RKO (cell line): ENCODE measurements around the gene RAB10.
"Not testable (repeated sequence)": the region's sequence is repeated elsewhere in the genome, so short reads cannot be mapped to it uniquely, and the experiment has no call there.

Source experiments
- DNase-seq: peaks from one replicate; pipeline ENCODE4 v3.0.0-alpha.2; 2016; ENCODE audit warnings: low spot score

Gene RAB10

GRCh38 chr2:26161926-26162325 lies 128.0 kb downstream of the RAB10 start:
- no peak for DNase-seq

- no peak for DNase-seq
Measured at GRCh38 chr2:26162963-26163362, 129.1 kb downstream of the RAB10 start.

GRCh38 chr2:26164231-26164630 lies 130.3 kb downstream of the RAB10 start:
- DNase-seq, result no peak

DNA sequence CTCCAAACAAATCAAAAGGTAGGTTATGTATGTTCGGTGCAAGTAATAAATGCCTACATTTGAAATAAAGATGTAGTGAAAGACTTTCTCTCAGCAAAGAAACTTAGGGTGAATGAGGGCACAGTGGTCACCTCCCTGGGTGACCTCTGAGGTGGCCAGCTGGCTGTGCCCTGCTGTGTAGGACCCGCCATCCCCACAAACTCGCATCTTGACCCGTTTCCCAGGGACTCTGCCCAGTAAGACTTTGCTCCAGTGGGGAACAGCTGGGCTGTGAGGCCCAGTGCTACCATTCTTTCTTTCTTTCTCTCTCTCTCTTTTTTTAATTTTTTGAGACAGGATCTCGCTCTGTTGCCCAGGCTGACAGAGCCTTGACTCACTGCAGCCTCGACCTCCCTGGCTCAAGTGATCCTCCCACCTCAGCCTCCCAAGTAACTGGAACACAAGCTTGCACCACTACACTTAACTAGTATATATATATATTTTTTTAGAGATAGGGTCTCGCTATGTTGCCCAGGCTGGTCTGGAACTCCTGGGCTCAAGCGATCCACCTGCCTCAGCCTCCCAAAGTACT lies 130.8 kb downstream of the RAB10 start:
- no peak for DNase-seq

- DNase-seq, result no peak
Measured at GRCh38 chr2:26165403-26165802, 131.5 kb downstream of the RAB10 start.

- DNase-seq, result not testable (repeated sequence)
Measured at GRCh38 chr2:26166541-26166940, 132.7 kb downstream of the RAB10 start.

GRCh38 chr2:26168785-26169184 lies 134.9 kb downstream of the RAB10 start:
- no peak for DNase-seq

GRCh38 chr2:26169226-26169625 lies 135.3 kb downstream of the RAB10 start:
- DNase-seq, result no peak

DNA sequence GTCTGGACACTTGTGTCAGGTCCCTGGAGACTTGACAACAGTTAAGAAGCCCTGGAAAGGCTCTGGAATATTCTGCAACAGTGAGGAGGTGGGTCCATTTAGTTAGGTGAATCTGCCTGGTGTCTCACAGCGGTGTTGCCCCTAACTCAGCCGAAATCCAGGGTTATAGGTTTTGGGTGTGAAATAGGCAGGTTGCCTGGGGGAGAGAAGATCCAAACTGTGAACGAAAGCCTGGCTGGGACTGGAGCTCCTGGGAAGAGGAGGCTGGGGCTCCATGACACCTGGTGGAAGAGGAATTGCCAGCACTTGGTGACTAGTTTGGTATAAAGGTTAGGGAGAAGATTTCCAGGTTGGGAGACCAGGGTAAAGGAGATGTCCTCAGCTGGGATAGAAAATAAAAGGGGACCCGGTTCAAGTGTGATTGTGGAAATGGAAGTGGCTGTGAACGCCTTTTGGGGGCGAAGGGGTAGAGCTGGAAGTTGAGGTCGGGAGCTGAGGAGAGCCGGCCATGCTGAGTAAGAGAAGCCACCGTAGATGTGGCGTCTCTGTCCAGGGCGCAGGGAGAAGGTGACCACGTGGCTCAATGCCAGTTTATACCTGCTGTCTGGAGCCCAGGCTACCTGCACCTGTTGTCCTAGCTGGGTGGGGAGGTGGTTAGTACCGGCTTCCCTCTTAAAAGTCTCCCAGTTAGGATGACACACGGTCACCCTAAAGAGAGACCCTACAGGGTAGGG lies 136.0 kb downstream of the RAB10 start:
- no peak for DNase-seq

- no peak for DNase-seq
Measured at GRCh38 chr2:26170795-26171194, 136.9 kb downstream of the RAB10 start.

- DNase-seq, result no peak
Measured at GRCh38 chr2:26172189-26172870, 138.4 kb downstream of the RAB10 start.

DNA sequence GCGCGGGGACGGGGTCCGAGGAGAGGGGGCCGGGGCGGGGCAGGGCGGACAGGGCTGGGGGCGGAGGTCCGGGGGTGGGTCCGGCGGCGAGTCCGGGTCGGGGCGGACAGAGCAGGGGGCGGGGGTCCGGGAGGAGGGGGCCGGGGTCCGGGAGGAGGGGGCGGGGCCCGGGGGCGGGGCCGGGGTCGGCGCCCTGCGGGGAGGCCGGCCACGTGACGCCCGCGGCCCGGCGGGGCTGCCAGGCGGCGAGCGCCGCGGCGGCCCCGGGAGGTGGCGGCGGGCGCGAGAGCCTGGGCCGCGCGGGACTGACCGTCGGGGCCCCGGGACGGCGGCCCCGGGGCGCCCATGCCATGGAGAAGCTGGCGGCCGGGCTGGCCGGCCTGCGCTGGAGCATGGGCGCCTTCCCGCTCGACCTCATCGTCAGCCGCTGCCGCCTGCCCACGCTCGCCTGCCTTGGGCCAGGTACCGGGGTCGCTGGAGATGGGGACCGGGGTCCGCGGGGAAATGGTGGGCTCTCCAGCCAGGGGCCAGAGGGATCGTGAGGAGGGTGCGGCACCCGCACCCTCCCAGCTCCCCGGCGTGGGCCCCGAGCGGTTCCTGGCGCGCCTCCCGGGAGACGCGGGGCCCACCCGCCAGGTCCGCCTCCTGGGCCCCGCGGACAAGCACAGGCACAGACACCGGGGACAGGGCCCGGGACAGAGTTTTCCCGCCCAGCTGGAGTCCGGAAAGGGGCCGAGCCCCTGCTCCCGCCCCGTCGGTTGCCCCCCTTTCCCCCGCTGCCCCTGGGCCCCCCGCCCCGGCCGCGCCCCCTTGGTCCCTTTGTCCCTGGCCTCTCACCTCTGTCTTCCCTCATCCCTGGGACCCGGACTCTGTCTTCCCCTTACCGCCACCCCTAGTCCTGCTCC lies 139.2 kb downstream of the RAB10 start, which contains the start of gene GAREM2:
Gene GAREM2 (plus strand): TSS at position 218 of the 905 bp plus-strand sequence. CDS start 133 bp downstream, at position 351.
- no peak for DNase-seq

GRCh38 chr2:26173776-26174482 lies 140.0 kb downstream of the RAB10 start:
- no peak for DNase-seq

DNA sequence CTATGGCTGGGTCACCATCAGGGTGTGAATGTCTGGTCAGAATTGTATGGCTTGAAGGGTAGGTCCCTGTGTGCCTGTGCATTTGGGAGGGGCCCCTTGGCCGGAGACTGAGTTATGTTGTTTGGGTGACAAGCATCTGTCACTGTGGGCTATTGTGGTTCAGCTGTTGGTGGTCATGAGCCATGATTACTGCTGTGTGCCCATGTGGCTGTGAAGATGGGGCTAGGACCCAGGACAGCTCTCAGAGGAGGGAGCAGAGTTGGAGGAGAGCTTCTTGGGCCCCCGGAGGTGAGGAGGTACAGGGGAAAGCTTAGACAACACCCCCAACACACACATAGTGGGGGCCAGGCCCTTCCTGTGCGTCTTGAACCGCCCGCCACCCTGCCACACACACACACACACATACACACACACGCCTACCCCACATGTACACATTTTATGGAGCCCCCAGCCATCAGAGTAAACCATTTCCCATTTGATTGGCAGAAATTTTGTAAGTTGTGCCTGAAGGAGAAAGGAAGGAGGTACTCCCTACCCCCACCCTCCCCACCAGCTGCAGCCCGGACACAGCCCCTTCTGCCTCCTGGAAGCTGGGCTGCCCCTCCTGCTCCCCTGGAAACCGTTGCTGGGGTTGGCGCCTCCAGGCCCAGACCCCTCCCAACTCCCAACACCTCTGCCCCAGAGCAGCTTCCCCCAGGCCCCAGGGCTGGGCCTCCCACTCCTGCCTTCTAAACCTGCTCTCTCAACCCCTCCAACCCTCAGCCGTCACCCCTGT lies 141.0 kb downstream of the RAB10 start:
- no peak for DNase-seq

DNA sequence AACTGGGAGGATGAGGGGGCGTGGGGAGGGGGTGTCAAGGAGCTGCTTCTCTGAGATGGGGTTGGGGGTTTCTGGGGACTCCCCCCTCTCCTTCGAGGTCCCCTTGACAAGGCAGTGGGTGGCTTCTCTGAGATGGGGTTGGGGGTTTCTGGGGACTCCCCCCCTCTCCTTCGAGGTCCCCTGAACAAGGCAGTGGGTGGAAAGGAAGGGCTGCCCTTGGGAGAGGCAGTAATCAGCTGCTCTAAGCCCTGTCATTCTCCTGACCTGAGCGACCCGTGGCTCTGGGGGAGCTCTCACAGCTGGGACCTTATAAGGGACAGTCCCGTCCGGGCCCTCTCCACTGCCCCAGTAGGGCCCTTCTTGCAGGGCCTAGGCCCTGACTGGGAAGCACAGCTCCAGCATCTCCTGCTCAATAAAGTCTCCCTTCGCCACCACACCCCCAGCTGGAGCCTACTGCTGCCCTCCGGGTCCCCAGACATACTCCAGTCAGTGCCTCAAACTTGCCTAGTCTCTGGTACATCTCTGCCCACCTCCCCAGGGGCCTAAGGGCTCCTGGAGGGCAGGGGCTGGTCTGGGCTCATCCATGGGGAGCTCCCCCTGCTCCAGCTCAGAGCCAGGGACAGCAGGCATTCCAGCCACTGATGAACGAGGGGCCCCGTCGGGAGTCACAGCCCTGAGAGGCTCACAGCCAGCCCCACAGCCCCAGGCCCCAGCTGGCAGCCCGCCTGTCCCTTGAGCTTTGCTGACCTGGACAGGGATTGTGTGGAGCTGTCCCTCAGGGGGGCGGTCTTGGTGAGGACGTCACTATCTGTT lies 141.8 kb downstream of the RAB10 start:
- no peak for DNase-seq

DNA sequence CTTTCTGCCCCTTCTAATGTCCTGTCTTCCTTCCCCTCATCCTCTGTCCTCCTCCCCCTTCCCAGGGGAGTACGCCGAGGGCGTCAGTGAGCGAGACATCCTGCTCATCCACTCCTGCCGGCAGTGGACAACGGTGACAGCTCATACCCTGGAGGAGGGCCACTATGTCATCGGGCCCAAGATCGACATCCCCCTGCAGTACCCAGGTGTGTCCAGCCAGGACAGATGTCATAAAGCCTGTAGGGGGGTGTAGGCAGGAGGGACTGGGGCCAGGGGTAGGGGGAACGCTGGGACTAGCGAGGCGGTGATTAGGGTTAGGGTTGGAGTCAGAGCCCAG lies 142.4 kb downstream of the RAB10 start:
- no peak for DNase-seq

DNA sequence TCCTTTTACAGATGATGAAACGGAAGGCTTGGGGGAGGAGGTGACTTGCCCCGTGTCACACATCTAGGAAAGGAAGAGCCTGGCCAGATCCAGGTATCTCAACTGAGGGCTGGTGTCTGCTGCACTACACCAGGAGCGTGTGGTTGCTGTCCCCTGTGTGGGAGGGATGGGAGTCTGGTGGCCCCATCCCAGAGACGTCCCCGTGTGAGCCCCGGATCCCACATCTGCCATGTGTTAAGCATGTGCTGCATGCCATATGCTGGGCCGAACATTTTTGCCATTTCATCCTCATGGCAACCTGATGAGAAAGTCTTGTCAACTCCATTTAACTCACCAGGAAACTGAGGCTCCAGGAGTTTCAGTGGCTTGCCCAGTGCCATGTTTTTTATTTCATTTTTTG lies 143.2 kb downstream of the RAB10 start:
- no peak for DNase-seq

GRCh38 chr2:26178246-26178645 lies 144.4 kb downstream of the RAB10 start:
- DNase-seq, result no peak

DNA sequence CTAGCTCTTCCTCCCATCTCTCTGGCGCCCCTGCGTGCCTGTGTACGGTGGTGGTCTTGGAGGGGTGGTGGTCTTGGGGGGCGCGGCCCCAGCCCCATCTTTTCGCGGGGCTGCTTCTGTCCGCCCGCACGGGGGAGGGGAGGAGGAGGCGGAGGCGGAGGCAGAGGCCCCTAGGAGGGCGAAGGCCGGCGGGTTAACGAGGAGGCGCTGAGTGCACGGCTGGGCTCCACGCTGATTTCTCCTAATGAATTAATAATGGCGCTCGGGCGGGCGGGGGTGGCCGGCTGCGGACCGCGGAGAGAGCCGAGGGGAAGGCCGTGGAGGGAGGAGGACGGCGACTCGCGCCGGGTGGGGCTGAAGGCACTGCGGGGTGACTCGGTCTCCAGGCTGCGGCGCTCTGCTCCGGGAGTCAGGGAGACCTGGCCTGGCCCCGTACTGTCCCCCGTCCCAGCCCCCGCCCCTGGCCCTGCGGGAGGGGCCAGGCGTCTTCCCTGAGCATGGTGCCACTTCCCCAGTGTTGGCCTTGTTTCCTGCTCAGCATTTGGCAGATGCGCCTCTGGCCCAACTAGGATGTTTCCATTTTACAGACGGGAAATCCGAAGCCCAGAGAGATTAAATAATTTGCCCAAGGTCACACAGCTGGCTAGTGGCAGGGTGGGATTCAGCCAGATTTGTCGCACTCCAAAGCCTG lies 145.0 kb downstream of the RAB10 start:
- DNase-seq, result no peak
